GM12873 (cell line): ENCODE results near the gene SYT7.

Experiments
- TF ChIP-seq, protein P1 (sequence below): IDR thresholded peaks from 2 replicates; pipeline ENCODE4 v1.5.1; 2012; ENCODE audit warnings: low read depth, mild to moderate bottlenecking, moderate library complexity, low read length, control low read depth; ENCODE audit not compliant: insufficient read depth; ENCODE audit errors: missing control alignments

SYT7 gene

DNA sequence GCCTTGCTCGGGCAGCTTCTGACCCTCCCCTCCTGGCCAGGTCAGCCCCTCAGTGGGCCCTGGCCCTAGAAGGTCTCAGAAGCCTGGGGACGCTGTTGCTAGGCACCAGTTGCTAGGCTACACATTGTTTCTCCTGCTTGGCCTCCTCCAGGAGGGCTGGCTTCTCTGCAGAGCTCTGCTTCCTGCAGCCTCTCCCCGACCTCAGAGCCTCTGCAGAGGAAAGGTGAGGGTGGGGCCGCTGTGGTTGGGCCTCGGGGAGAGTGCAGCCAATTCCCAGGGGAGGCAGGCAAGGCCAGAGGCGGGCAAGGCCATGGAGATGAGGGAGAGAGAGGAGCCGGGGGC is 99.9 kb downstream of the SYT7 start:
- TF ChIP-seq, protein P1, sequence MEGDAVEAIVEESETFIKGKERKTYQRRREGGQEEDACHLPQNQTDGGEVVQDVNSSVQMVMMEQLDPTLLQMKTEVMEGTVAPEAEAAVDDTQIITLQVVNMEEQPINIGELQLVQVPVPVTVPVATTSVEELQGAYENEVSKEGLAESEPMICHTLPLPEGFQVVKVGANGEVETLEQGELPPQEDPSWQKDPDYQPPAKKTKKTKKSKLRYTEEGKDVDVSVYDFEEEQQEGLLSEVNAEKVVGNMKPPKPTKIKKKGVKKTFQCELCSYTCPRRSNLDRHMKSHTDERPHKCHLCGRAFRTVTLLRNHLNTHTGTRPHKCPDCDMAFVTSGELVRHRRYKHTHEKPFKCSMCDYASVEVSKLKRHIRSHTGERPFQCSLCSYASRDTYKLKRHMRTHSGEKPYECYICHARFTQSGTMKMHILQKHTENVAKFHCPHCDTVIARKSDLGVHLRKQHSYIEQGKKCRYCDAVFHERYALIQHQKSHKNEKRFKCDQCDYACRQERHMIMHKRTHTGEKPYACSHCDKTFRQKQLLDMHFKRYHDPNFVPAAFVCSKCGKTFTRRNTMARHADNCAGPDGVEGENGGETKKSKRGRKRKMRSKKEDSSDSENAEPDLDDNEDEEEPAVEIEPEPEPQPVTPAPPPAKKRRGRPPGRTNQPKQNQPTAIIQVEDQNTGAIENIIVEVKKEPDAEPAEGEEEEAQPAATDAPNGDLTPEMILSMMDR, result no peak

DNA sequence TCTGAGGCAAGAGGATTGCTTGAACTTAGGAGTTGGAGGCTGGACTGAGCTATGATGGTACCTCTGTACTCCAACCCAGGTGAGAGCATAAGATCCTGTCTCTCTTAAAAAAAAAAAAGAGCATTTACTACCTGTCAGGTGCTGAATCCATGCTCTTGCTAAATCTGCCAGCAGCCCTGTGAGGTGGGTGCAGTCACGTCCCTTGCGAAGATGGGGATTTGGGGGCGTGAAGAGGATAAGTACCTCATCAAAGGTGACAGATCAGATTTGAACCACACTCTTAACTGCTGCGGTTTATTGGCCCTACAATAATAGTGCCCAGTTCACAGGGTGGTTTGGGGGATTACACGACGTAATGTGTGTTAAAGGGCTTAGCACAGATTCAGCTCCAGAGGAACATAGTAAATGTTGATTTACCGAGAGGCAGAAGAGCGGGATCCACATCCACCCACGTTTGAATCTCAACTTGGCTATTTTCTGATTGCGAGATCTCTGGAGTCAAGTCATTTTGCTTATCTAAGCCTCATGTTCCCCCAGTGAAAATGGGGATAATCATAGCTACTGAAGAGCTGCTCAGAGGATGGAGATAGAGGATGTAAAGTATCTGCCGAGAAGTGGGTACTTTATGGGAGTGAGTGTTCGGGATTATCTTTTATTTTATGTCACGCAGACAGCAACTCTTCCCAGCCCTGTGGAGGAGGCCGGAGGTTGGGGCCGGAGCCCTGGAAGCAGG is 100.4 kb downstream of the SYT7 start:
- TF ChIP-seq, protein P1, result no peak

DNA sequence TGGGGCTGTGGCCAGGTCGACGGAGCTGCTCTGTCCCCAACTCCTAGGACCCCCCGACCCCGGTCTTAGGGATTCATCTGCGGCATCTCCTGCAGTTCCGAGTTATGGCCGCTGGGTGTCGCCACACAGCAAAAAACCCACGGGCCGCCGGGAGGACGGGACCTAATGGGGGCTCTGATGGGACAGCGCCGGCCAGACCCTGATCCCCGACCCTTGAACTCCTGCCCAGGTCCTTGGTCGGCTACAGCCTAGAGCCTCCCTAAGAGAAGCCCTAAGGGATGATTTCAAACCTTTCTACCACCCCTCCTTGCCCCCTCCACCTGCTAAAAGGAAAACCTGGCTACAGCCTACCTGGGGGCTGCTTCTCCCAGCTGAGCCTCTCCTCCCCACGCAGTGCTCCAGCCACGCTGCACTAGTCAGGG is 103.1 kb downstream of the SYT7 start:
- TF ChIP-seq, protein P1, result peak; percentile 81

DNA sequence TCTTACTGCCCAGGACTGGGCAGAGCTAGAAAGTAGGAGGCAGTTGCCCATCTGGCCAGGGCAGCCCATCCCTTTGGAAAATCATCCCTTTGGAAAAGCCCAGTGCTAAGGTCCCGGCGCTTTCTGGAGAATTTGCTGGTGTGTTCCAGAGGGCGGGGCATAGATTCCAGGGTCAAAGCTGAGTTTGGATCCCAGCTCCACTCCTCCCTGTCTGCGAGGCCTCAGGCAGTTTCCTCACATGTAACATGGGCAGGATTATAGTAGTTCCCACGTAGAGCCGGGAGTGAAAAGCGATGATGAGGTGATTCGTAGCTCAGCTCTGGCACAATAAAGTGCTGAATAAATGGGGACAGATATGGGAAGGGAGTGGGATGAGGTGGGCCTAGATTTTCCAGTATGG is 103.8 kb downstream of the SYT7 start:
- TF ChIP-seq, protein P1, result no peak

DNA sequence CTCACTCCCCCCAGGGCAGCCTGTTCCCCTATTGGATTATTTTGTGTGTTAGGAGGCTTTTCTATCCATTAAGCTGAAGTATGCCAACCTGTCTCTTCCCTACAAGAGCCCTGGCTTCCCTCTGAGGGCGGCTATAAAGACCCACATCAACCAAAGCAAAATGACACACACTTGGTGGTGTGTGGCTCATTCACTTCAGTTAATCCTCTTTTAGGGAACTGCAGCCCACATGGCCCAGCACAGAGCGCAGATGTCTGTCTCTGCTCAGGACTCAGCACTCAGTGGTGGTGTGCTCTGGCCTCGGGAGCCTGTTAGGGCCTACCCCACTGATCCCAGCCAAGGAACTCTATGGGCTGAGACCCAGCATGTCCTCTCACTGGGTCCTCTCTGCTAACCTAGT is 104.5 kb downstream of the SYT7 start:
- TF ChIP-seq, protein P1, result no peak

DNA sequence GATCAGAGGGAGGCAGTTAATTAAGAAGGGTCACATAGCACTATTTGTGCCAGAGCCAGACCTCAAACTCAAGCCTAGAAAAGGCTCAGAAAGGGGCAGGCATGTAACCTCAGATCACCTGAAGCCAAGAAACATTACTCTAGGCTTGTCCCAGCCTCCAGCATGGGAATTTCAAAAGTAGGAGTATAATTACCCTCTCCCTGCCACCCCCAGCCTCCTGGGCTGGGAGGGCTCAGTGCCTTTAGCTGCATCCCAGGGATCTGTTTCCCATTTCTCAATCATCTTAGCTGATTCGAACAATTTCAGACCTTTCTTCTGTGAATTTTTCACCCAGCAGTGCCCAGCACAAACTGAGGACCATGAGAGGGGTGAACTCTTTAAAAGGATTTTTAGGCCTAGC is 105.4 kb downstream of the SYT7 start:
- TF ChIP-seq, protein P1, result no peak

DNA sequence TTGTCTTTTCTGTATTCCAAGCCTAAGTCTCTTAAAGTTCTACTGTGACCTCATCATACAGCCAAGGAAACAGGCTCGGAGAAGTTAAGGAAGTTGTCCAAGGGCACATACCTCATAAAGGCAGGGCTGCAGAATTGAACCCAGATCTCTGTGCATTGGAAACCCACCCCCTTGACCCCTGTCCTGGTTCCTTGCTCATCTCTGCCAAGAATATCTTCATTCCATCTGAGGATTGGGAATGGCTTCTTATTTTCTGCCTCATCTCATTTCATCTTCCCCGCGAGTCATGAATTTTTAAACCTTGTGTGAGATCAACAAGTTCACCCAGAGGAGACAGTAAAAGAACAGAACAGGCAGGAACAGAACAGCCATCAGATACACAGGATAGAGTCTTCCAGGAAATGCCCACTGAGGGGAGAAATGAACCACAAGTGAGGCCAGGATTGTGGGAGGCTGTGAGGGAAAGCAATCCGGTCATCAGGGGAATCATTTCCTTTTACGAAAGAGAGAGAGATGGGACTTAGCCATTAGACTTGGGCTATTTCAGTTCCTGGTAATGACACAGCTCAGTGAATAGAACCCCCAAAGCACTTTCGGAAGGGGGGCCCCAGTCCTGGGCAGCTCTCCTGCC is 106.7 kb downstream of the SYT7 start:
- TF ChIP-seq, protein P1, result no peak
